ENCODE measurements around the gene TUBB6.

The TUBB6 gene

GRCh38 chr18:12288403-12288755, 19.7 kb upstream of the TUBB6 start:
- TF ChIP-seq GABPA (IDR thresholded peaks at IDR 0.05; ENCODE audit: low read depth) (no peak), CTCF (IDR thresholded peaks at IDR 0.05; ENCODE audit: insufficient read depth, low read length) (no peak), SPI1 (IDR thresholded peaks at IDR 0.05; ENCODE audit: borderline replicate concordance, low read depth) (no peak), POLR2AphosphoS5 (IDR thresholded peaks at IDR 0.05; ENCODE audit: low read depth) (no peak), REST (IDR thresholded peaks at IDR 0.05; ENCODE audit: insufficient replicate concordance, low read depth) (no peak)
- no peak overlapping the region for H3K4me3 ChIP-seq (replicated peaks; ENCODE audit: insufficient read depth, low read length)
- DNase-seq (ENCODE audit: low read depth in 1 of 2, low spot score in 1 of 2), result no peak
- H3K27ac ChIP-seq (replicated peaks), result no peak overlapping the region
- H3K27me3 ChIP-seq (ENCODE audit: insufficient read depth, poor library complexity, severe bottlenecking), result peaks cover 55% of the 10 kb centered on the region

GRCh38 chr18:12290086-12290485, 18.0 kb upstream of the TUBB6 start:
- Histone ChIP-seq H3K27ac (replicated peaks) (no peak overlapping the region), H3K27me3 (ENCODE audit: insufficient read depth, poor library complexity, severe bottlenecking) (peaks cover 44% of the 10 kb centered on the region), H3K4me3 (replicated peaks; ENCODE audit: insufficient read depth, low read length) (no peak overlapping the region)
- DNase-seq (ENCODE audit: low read depth in 1 of 2, low spot score in 1 of 2), result no peak
- TF ChIP-seq CTCF (IDR thresholded peaks at IDR 0.05; ENCODE audit: insufficient read depth, low read length) (no peak), GABPA (IDR thresholded peaks at IDR 0.05; ENCODE audit: low read depth) (no peak), REST (IDR thresholded peaks at IDR 0.05; ENCODE audit: insufficient replicate concordance, low read depth) (no peak), SPI1 (IDR thresholded peaks at IDR 0.05; ENCODE audit: borderline replicate concordance, low read depth) (no peak)

GRCh38 chr18:12291161-12291560, 16.9 kb upstream of the TUBB6 start:
- H3K4me3 ChIP-seq (replicated peaks; ENCODE audit: insufficient read depth, low read length), result no peak overlapping the region
- TF ChIP-seq POLR2AphosphoS5 (IDR thresholded peaks at IDR 0.05; ENCODE audit: low read depth) (no peak), CTCF (IDR thresholded peaks at IDR 0.05; ENCODE audit: insufficient read depth, low read length) (no peak), GABPA (IDR thresholded peaks at IDR 0.05; ENCODE audit: low read depth) (no peak), SPI1 (IDR thresholded peaks at IDR 0.05; ENCODE audit: borderline replicate concordance, low read depth) (no peak), REST (IDR thresholded peaks at IDR 0.05; ENCODE audit: insufficient replicate concordance, low read depth) (no peak)
- no peak overlapping the region for H3K27ac ChIP-seq (replicated peaks)
- H3K27me3 ChIP-seq (ENCODE audit: insufficient read depth, poor library complexity, severe bottlenecking), result peaks cover 38% of the 10 kb centered on the region
- DNase-seq (ENCODE audit: low read depth in 1 of 2, low spot score in 1 of 2), result no peak

Data from HL-60 (cell line).